GM18520 (cell line): ENCODE results near the gene SLC25A48.
"Not testable (repeated sequence)": the region's sequence is repeated elsewhere in the genome, so short reads cannot be mapped to it uniquely, and the experiment has no call there.

Source experiments
- ATAC-seq: cut with Tn5 transposase; IDR thresholded peaks from one replicate; pipeline ENCODE4 v1.9.1; 2021; ENCODE audit not compliant: unreplicated experiment

The SLC25A48 gene

DNA sequence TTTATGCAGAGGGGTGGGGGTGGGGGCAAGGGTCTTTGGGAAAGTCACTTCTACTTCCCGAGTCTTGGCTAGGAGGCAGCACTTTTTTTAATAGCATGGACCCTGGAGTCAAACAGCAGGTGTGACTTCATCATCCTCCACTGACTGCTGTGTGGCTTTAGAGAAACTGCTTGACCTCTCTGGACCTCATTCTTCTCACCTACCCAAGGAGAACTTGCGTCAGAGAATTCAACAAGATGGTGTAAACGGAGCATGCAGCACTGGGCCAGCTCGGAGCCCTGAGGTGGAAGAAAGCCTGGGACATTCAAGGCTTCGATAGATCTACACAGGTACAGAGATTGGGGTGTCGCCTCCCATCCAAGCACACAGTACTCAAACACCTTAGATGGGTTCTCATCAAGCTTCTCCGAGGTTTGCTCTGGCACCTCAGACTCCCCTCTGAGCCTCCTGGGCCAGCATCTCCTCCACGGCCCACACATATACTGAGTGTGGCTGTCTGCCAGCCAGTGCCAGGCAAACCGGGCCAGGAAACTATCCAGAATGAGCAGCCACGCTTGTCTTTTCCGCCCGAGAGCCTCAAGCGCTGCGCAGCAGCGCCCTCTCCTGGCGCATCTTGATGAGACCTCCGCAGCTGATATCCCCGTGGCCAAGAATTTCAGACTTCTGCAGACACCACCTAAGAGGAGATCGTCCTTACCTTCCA, 4.6 kb upstream of the SLC25A48 start:
- no peak for ATAC-seq

DNA sequence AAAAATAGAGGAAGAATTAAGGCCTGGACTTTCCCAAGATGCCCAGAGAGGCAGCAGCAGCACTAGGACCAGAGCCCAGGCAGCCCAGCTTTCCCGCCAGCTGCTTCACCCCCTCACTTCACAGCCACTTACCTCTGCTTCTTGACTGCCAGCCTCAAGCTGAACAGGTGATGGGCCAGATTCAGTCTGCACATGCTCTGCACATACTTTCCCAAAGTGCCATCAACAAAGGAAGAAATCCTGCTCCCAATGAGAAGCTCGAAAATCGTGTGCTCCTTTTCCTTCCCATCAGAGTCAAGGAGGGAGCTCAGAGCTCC, 4.1 kb upstream of the SLC25A48 start:
- ATAC-seq = no peak

DNA sequence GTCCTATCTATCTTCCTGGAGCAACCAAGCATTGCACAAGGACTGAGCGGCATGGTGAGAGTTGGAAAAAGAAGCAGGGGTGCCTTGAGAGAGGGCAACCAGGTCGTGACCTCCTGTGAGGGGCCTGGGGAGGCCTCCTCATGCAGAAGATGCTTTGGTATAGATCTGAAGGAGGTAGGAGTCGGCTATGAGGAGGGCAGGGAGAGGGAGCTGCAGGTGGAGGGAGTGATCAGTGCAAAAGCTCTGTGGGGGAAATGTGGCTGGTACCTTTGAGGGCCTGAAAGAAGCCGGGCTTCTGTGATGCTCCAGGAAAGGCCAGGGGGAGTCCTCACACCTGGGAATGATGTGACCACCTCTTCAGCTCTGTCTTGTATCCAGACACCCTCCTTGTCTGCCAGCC, 3.6 kb upstream of the SLC25A48 start:
- ATAC-seq = no peak

DNA sequence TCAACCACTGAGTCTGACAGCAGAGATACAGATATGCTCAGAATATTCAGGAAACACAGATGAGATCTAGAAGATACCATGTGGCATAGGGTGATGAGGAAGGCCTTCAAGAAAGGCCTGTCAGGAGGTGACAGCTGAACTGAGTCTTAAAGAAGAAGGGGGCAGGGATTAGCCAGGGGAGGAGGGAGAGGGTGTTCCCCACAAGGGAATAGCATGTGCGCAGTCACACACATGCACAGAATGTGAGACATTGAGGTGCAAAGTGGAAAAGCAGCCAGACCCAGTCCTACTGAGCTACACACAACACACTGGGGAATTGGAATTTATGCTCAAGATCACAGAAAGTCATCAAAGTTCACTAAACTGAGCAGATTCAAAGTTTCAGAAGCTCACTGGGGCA, 3.0 kb upstream of the SLC25A48 start:
- ATAC-seq = no peak

DNA sequence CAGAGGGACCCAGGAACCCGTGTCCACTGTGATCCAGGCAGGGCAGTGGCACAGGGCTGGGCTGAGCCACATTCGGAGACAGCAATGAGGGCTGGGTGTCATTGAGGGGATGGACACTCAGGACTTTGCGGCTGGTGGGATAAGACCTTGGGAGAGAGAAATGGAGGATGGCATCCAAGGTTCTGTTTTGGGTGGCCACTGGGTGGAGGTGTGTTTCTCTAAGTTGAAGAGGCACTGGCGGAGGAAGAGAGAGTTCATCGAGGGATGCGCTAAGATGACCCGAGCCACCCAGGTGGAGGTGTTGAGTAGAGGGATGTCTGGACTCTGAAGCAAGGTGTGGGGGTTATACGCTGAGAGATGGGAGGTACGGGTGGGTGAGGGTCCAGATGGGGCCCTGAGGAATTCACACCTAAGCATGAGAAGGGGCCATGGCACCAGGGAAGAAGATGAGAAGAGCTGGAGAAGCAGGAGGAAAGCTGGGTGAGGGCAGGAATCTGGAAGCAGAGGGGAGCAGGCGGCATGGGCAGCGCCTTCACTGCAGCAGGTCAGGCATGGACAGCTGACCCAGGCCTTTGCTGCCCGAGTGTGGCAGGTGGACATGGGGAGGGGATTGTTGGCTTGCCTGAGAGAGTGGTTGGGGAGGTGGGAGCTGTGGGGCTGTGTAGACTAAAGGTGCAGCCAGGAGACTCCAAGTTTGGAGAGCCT, 2.5 kb upstream of the SLC25A48 start:
- ATAC-seq = no peak

DNA sequence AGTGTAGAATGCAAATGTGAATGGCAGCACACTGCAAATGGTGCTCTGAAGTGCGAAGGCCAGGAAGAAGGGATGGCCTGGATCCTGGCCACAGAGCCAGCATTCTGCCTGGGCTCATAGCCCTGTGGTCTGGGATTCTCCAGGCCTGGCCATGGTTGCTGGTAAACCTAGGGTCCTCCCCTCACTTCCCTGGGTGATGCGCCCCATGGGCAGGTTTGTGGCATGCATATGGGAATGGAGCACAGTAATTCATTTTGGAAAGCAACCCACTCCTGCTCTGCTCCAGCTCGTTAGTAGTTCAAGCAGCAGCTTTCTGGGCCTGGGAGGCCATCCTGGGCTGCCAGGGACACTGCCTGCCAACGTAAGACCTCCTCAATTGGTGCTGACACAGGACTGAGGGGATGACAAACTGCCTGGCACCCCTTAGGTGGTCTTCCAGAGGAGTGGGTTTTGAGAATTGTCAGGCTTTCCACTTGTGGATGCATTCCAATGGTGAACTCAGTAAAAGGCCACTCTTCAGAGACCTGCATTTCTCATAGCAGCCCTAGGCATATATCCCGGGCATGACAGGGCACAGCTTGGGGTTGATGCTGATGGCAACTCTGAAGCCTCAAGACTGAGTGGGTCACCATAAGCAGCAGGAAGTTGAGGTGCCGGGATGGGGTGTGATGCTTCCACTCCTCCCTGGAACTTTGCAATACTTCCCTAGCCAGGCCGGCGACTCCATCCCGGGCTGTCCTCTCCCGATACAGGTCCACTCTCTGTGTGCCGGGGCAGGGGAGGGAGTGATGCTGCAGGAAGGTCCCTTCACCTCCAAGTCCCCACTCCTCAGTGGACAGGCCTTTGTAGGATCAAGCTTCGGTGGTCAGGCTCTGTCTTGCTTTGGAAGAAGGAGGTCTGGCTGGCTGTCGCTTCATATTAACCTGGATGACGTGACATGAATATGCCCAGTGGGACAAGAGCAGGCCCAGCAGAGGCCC, 1.2 kb upstream of the SLC25A48 start:
- ATAC-seq = no peak

DNA sequence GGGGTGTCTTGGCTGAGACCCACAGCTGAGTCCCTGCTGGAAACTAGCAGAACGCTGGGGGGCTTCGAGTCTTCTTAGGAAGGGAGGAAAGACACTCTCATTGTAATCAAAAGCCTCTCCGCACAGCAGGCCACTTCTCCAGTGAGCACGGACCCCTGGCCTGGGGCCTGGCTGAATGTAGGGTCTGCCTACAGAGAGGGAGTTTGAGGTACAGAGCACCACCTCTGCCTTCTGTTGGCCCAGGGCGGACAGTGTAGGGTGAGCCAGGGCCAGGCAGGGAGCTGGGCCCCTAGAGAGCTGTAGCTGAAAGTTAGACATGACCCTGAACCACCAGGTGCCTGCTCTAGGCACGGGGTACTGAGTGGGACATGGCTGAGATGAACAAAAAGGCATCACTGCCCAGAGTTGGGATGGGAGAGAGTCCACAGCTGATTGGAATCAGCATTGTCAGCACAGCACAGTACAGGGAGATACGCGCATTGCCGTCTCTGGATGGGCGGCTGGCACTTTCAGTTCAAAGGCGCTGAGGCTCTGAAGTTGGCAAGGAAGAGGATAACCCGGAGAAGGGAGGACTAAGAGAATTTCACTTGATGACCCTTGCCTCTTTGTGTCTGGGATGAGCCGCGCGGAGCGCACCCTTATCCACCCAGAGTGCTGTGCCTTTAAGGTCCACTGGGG, 363 bp upstream of the SLC25A48 start:
- no peak for ATAC-seq

DNA sequence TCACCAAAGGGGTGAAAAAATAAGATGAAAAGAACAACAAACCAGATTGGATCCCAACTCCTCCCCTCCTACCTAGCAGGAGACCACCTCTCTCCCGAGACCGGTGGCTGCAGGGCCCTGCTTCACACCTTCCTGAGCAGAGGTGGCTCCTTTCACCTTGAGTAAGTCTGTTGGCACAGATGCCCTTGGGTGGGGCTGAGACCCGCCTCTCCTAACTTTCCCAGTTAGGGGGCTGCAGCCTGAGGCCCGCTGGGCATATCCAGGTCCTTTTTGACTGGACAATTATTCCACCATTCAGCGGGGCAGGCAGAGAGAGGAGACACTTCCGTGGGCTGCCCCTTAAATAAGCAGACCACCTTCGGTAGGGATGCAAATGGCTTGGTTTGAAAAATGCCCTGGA, 1.3 kb downstream of the SLC25A48 start:
- no peak for ATAC-seq

DNA sequence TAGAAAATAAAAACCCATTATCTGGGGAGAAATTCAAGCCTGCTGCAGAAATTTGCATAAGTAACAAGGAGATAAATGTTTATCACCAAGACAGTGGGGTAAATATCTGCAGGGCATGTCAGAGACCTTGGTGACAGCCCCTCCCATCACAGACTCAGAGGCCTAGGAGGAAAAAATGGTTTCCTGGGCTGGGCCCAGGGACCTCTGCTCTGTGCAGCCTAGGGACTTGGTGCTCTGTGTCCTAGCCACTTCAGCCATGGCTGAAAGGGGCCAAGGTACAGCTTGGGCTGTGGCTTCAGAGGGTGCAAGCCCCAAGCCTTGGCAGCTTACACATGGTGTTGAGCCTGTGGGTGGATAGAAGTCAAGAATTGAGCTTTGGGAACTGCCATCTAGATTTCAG, 3.9 kb downstream of the SLC25A48 start:
- ATAC-seq = not testable (repeated sequence)

DNA sequence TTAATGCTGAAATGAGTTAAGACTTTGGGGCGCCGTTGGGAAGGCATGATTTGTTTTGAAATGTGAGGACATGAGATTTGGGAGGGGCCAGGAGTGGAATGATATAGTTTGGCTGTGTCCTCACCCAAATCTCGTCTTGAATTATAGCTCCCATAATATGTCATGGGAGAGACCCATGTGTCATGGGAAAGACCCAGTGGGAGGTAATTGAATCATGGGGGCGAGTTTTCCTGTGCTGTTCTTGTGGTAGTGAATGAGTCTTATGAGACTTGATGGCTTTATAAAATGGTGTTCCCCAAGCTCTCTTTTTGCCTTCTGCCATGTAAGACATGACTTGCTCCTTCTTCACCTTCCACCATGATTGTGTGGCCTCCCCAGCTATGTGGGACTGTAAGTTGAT, 5.1 kb downstream of the SLC25A48 start:
- no peak for ATAC-seq

DNA sequence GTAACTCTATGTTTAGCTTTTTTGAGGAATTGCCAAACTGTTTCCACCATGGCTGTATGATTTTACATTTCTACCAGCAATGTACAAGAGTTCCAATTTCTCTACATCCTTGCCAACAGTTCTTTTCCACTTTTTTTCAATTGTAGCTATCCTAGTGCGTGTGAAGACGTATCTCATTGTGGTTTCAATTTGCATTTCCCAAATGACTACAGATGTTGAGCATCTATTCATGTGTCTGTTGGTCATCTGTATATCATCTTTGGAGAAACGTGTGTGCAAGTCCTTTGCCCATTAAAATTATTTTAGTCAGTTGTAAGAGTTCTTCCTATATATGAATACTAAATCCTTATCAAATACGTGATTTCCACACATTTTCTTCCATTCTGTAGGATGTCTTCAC, 6.5 kb downstream of the SLC25A48 start:
- no peak for ATAC-seq

DNA sequence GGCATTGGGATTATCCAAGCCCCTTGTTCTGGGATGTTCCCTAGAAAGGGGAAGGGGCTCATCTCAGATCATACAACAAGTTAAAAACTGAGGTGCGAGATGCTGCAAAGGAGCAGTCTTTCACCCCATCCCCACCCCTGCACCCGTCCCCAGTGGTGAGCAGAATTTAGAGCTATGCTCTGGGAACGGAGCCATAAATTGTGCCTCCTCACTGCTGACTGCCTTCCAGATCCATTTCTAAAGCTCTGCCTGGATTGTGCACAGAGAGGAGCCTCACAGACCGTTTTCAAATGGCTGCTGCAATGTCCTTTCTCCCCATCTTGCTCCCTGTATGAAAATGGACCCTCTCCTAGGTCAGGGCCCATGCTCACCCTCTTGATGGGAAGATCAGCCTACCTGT, 8.3 kb downstream of the SLC25A48 start:
- no peak for ATAC-seq

DNA sequence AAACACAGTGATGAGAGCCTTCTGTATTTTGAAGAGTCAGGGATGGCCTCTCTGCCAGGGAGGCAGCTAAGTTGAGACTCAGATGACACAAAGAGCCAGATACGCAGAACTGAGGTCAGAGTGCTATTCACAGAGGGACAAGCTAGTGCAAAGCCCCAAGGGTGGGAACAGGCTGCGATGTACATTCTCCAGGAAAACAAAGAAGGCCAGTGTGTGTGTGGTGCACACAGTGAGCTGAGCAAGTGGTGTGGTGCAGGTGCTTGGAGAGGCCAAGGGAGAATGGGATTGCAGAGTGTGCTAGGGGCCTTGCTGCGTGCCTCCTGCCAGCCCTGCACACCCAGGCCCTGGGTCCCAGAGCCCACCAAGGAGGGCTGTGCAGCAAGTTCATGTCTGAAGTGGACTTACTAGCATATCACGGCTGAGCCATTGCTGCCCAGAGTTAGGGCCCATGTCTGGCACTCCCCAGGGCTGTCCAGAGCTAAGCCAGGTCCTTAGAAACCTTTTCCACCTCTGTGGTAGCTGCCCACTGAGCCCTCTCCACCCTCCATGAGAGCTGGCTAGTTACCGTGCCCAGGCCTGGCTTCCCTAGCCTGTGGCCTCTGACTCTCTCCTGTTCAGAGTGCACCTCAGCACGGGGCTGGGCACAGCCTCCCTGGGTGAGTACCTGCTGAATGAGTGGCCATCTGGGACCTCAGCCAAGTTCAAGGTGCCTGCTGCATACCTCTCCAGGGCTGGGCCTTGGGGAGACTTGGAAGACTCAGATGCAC, 9.3 kb downstream of the SLC25A48 start:
- no peak for ATAC-seq

DNA sequence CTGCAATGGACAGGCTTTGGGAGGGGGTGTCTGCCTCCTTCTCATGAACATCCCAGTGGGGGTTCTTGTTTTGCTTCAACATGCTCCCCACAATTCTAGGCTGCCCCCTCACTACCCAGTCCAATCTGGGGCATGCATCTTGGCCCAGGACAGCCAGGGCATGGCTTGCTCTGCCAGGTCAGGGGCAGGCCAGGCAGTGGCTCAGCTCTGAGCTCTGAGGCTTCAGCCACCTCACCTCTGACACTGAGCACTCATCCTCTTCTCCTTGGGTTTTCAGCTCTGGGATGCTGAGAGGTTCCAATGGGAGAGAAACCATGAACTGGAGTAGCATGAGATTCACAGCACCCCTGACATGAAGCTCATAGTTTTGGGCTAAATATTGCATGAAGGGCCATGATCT, 11.8 kb downstream of the SLC25A48 start:
- ATAC-seq = no peak

DNA sequence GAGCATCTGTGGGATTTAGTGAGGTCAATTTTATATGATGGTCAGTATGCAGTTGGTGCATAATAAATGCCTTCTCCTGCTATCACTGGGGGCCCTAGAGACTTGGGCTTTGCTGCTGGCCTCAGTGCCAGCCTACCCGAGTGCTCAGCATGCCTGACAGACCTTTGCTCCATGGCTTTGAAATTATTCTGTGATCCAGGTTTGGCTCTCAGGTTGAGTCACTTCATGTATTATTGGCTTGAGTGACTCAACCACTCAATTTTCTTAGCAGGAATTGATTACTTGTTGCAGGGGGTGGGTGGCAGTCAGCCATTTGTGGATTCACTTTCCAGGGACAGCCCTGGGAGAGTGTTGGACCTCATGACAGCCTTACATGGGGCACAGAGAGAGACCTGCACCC, 13.5 kb downstream of the SLC25A48 start:
- ATAC-seq = no peak

DNA sequence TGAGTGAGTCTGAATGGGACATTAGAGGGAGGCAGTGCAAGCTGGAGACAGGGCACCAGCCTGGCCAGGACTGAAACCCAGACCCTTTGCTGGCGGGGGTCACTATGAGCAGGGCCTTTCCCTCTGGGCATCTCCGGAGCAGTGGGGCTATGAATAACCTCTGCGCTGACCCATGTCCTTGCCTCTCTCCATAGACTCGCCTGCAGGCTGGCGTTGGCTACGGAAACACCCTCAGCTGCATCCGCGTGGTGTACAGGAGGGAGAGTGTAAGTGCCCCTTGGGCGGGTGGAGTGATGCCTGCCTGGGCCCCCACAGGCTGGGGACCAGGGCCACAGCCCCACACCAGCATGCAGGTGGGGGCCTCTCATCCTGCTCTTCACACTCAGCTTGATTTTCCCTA, 15.8 kb downstream of the SLC25A48 start:
- ATAC-seq = no peak

DNA sequence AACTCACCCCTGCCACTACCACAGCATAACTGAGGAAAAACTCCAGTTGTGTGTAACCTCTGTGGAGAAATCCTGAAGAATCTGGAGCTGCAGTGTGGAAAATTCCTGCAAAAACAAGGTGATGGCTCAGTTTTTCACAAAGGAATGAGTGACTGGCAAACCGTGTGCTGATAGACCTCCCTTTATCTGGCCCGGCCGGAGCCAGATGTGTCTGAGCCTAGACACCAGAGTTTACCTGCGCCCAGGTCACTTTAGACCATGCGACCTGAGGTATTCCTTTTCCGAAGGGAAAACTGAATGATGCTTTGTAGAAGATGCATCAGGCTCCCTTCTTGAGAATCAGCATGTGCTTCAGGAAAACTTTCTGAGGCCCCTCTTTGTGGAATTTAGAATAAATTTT, 16.2 kb downstream of the SLC25A48 start:
- ATAC-seq = no peak

DNA sequence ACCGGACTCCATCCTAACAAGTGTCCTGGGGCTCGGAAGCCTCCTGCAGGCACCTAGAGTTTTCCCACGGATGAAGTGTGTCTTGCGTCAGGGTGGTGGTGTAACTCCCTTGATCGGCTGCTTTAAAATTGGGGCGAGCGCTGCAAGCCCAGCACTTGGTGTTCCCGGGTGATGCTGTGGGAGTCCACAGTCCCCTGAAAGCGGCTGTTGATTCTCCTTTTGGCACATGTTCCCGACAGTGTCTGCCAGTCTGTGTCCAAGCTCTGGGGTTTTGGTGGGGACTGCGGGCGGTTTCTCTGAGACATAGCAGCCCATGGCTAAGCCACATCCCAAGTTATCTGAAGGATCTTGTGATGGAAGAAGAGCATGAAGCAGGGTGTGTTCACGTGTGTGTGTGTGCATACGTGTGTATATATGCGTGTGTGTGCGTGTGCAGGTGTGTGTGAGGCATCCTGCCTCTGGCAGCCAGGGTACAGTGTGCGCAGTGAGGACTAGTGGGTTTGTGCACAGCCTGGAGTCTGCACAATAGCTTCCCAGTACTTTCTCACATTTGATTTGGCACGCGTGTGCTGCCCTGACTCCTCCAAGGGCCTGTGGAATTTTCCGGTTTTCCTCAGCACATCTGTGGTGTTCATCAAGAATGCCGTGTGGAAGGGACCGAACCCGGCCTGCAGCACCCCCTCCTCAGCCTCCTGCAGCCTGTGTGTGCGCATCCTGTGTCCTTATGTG, 16.9 kb downstream of the SLC25A48 start:
- ATAC-seq = no peak

DNA sequence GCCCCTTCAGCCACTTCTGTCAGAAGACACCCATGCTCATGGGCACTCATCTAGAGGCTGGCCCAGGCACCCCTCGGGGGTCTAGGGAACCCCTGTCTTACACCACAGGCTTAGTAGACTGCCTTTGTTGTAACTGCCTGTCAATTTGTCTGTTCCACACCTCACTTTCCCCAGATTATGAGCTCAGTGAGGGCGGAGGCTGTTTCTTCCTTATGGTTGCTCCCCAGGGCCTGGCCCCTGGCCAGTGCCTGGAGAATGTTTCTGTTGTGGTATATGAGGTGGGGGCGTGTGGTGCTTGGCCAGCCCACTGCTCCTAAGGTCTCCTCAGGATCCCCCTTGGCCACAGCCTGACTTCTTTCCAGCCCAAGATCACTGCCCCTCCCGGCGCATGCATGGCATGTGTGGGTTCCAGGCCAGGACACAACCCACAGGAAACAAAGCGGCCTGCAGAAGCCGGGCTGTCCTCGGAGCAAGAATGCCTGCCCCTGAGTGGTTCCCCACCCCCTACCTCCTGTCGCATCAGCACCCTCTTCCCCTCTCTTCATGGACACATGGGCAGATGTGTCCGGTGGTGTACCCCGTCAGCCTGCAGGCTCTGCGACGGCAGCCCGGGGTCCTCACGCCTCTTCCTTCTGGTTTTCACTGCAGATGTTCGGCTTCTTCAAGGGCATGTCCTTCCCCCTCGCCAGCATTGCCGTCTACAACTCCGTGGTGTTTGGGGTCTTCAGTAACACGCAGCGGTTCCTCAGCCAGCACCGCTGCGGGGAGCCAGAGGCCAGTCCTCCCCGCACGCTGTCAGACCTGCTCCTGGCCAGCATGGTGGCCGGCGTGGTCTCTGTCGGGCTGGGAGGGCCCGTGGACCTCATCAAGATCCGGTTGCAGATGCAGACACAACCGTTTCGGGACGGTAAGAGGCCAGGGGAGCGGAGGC, 17.7 kb downstream of the SLC25A48 start:
- ATAC-seq = no peak
